Body of pancreas (tissue), 4 donors: ENCODE results near the gene XBP1.

Experiments
- POLR2A ChIP-seq, 3 donors: fragments of 450-650 bp; IDR thresholded peaks; one replicate each; pipeline ENCODE4 v1.6.1; 2016; ENCODE audit warnings: antibody characterized with exemption in 3 of 3, mild to moderate bottlenecking in 2 of 3
- TF ChIP-seq, protein P1 (sequence below), 7 experiments: fragments of 450-650 bp in 4 of 7; fragments of 200-600 bp in 3 of 7; sonication (generic) in 3 of 7; IDR thresholded peaks; one replicate each; pipeline ENCODE4 v1.5.1; 2016 to 2019; ENCODE audit warnings: antibody characterized with exemption in 7 of 7

DNA sequence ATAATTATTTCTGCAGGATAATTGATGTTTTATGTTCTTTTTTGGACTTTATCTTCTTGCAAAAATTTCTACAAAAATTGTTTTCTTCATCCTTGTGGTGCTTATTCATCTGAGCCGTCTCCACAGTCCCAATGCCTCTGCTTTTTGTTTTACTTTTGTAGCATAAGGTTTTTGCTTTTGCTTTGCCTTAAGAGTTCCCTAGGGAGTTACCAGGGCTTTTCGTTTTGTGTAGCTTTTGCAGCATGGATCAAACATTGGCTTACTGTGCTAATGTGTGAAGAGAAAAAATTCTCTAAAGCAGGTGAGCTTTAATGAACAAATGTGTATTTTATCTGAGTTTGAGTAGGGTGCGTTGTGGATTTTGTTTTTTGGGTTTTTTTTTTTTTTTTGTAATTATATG, 11.8 kb downstream of the XBP1 start:
- TF ChIP-seq POLR2A (IDR thresholded peaks at IDR 0.05) = no peak
- TF ChIP-seq, protein P1, sequence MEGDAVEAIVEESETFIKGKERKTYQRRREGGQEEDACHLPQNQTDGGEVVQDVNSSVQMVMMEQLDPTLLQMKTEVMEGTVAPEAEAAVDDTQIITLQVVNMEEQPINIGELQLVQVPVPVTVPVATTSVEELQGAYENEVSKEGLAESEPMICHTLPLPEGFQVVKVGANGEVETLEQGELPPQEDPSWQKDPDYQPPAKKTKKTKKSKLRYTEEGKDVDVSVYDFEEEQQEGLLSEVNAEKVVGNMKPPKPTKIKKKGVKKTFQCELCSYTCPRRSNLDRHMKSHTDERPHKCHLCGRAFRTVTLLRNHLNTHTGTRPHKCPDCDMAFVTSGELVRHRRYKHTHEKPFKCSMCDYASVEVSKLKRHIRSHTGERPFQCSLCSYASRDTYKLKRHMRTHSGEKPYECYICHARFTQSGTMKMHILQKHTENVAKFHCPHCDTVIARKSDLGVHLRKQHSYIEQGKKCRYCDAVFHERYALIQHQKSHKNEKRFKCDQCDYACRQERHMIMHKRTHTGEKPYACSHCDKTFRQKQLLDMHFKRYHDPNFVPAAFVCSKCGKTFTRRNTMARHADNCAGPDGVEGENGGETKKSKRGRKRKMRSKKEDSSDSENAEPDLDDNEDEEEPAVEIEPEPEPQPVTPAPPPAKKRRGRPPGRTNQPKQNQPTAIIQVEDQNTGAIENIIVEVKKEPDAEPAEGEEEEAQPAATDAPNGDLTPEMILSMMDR (IDR thresholded peaks at IDR 0.05) = no peak
